Gastrocnemius medialis (tissue), 4 donors: Measurements from ENCODE around the gene ABCC10.

ENCODE experiments used
- POLR2A ChIP-seq, 2 donors: fragments of 450-650 bp; IDR thresholded peaks; one replicate each; pipeline ENCODE4 v1.6.1; 2017; ENCODE audit warnings: antibody characterized with exemption in 2 of 2, mild to moderate bottlenecking in 2 of 2, moderate library complexity in 2 of 2
- TF ChIP-seq, protein P1 (sequence below), 5 experiments: fragments of 450-650 bp in 3 of 5; fragments of 200-600 bp in 2 of 5; sonication (generic) in 2 of 5; IDR thresholded peaks in 4 of 5; conservative IDR thresholded peaks in 1 of 5; 1 replicate in 4 of 5; 2 replicates in 1 of 5; pipeline ENCODE4 v1.5.1; 2016 to 2019; ENCODE audit warnings: antibody characterized with exemption in 5 of 5, mild to moderate bottlenecking in 3 of 5, moderate library complexity in 3 of 5

DNA sequence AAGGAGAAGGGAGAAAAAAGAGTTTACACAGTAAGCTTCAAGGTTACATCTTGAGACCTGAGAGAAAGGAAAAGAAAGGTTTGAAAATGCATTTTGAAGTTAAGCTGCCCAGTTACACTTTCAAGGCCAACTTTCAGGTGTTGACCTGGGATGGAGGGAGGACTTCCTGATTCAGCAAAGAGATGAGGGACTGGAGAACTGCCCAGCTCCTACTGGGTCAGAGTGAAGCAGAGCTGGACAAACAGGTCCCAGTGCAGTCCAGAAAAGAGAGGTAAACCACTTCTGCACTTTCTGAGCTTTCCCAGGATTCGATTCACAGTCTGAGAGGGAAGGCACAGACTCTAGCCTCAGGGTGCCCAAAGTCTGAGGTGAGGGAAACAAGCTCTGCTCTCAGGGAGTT is 44.1 kb downstream of the ABCC10 start:
- no peak for TF ChIP-seq POLR2A (IDR thresholded peaks at IDR 0.05)
- TF ChIP-seq, protein P1, sequence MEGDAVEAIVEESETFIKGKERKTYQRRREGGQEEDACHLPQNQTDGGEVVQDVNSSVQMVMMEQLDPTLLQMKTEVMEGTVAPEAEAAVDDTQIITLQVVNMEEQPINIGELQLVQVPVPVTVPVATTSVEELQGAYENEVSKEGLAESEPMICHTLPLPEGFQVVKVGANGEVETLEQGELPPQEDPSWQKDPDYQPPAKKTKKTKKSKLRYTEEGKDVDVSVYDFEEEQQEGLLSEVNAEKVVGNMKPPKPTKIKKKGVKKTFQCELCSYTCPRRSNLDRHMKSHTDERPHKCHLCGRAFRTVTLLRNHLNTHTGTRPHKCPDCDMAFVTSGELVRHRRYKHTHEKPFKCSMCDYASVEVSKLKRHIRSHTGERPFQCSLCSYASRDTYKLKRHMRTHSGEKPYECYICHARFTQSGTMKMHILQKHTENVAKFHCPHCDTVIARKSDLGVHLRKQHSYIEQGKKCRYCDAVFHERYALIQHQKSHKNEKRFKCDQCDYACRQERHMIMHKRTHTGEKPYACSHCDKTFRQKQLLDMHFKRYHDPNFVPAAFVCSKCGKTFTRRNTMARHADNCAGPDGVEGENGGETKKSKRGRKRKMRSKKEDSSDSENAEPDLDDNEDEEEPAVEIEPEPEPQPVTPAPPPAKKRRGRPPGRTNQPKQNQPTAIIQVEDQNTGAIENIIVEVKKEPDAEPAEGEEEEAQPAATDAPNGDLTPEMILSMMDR (IDR thresholded peaks at IDR 0.05 in 4 of 5, conservative IDR thresholded peaks at IDR 0.05 in 1 of 5), result no peak
